ENCODE results near the gene PREX1. TPM values are rescaled to one million over a fixed set of nuclear protein-coding genes. Genes with fewer than 3 reads are reported as not detected.
A peak's percentile ranks its signal among the peaks of the same experiment; 100 is the strongest.

Gene PREX1
- total RNA-seq, 1 experiment from 2014 or later: 9.5 TPM

DNA sequence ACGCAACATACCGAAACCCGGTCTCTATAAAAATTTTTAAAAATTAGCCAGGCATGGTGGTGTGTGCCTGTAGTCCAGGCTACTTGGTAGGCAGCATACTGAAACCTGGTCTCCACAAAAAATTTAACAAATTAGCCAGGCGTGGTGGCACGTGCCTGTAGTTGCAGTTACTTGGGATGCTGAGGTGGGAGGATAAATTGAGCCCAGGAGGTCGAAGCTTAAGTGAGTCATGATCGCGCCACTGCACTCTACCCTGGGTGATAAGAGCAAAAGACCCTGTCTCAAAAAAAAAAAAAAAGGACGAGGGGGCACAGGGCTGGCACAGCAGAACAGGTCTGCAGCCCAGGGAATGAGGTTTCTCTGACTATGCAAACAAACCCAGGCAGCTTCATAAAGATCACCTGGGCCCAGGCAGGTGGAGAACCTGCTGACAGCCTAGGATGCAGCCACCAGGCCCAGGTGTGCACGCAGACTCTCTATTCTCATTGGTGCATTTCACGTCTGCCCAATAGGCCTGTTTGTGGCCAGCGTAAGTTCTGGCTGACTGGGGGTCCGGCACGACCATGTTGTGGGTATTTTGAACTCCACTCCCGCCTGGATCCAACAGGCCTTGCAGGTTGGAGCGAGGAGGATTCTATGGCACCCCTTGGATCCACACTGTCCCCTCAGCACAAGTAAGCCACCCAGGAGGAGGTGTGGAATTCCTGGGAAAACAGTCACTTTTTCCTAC, 204.5 kb downstream of the PREX1 start:
- CTCF ChIA-PET: interaction anchor here (0.6 kb wide), 1 partner anchor 167 kb away, joined by 3 read pairs; no protein-coding TSS in a partner anchor
- Mint-ChIP-seq H3K27ac (ENCODE audit: unreplicated experiment) (no peak overlapping the region), H3K9me3 (ENCODE audit: unreplicated experiment) (no peaks in the 10 kb centered on the region), H3K4me3 (ENCODE audit: unreplicated experiment) (no peak overlapping the region), H3K27me3 (ENCODE audit: insufficient read depth, unreplicated experiment) (no peaks in the 10 kb centered on the region), H3K4me1 (ENCODE audit: low read depth, unreplicated experiment) (peaks cover 13% of the 10 kb centered on the region), H3K36me3 (ENCODE audit: insufficient read depth, unreplicated experiment) (no peaks in the 10 kb centered on the region)
- POLR2A ChIA-PET: no interaction called here
- no peak for DNase-seq
- TF ChIP-seq, protein P1, sequence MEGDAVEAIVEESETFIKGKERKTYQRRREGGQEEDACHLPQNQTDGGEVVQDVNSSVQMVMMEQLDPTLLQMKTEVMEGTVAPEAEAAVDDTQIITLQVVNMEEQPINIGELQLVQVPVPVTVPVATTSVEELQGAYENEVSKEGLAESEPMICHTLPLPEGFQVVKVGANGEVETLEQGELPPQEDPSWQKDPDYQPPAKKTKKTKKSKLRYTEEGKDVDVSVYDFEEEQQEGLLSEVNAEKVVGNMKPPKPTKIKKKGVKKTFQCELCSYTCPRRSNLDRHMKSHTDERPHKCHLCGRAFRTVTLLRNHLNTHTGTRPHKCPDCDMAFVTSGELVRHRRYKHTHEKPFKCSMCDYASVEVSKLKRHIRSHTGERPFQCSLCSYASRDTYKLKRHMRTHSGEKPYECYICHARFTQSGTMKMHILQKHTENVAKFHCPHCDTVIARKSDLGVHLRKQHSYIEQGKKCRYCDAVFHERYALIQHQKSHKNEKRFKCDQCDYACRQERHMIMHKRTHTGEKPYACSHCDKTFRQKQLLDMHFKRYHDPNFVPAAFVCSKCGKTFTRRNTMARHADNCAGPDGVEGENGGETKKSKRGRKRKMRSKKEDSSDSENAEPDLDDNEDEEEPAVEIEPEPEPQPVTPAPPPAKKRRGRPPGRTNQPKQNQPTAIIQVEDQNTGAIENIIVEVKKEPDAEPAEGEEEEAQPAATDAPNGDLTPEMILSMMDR (IDR thresholded peaks at IDR 0.05; ENCODE audit: insufficient read depth in 1 of 2, low read depth in 1 of 2, low read length in 1 of 2, severe bottlenecking in 1 of 2, unreplicated experiment in 1 of 2): no peak
- BruUV-seq (replicated peaks): no TSS peak
- Histone ChIP-seq H3K9me3 (no peaks in the 10 kb centered on the region), H3K4me3 (ENCODE audit: low read depth, low read length) (no peak overlapping the region), H3K36me3 (ENCODE audit: control insufficient read depth, insufficient read depth, low read length) (no peaks in the 10 kb centered on the region), H3K4me1 (peaks cover 20% of the 10 kb centered on the region), H3K27me3 (replicated peaks; ENCODE audit: control insufficient read depth, insufficient read depth, low read length) (no peaks in the 10 kb centered on the region)
- intact Hi-C loops (cut with micrococcal nuclease; ENCODE audit: unreplicated experiment): loop anchor here (10.0 kb wide), 1 partner anchor 289 kb away; no protein-coding TSS in a partner anchor

DNA sequence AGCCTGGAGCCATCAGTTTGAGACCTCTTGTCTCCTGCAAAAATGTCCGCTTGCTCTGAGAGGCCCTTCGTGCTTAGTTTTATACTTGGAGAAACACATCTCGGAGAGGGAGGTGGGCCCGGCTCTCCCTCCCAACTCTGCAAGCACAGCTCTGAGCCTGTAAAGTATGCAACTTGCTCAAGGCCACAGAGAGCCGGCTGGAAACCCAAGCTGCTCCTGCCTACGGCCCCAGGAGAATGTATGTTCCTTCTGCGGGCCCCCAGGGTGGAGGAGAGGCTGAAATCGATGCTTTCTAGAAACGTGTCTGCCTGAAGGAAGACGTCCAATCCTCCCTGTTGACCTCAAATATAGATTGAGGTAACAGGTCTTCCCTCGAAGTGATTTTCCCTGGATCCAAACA, 205.4 kb downstream of the PREX1 start:
- BruUV-seq (replicated peaks): no TSS peak
- Mint-ChIP-seq H3K27ac (ENCODE audit: unreplicated experiment) (no peak overlapping the region), H3K27me3 (ENCODE audit: insufficient read depth, unreplicated experiment) (no peaks in the 10 kb centered on the region), H3K4me3 (ENCODE audit: unreplicated experiment) (no peak overlapping the region), H3K4me1 (ENCODE audit: low read depth, unreplicated experiment) (peaks cover 13% of the 10 kb centered on the region), H3K36me3 (ENCODE audit: insufficient read depth, unreplicated experiment) (no peaks in the 10 kb centered on the region), H3K9me3 (ENCODE audit: unreplicated experiment) (no peaks in the 10 kb centered on the region)
- no peaks in the 10 kb centered on the region for H3K36me3 ChIP-seq (ENCODE audit: control insufficient read depth, insufficient read depth, low read length)
- TF ChIP-seq, protein P1 (IDR thresholded peaks at IDR 0.05; ENCODE audit: insufficient read depth in 1 of 2, low read depth in 1 of 2, low read length in 1 of 2, severe bottlenecking in 1 of 2, unreplicated experiment in 1 of 2): no peak
- intact Hi-C loops (cut with micrococcal nuclease; ENCODE audit: unreplicated experiment): loop anchor here (10.0 kb wide), 1 partner anchor 288 kb away; no protein-coding TSS in a partner anchor
- no peaks in the 10 kb centered on the region for H3K9me3 ChIP-seq
- H3K27me3 ChIP-seq (replicated peaks; ENCODE audit: control insufficient read depth, insufficient read depth, low read length): no peaks in the 10 kb centered on the region
- H3K4me1 ChIP-seq: peaks cover 20% of the 10 kb centered on the region
- no peak for DNase-seq
- H3K4me3 ChIP-seq (ENCODE audit: low read depth, low read length): no peak overlapping the region
- ChIA-PET POLR2A (no interaction called here), CTCF (interaction anchor here (0.5 to 3.1 kb wide), 5 partner anchors 36 to 565 kb away, joined by 3 to 114 read pairs (median 3); partner anchors contain the start of gene STAU1)

DNA sequence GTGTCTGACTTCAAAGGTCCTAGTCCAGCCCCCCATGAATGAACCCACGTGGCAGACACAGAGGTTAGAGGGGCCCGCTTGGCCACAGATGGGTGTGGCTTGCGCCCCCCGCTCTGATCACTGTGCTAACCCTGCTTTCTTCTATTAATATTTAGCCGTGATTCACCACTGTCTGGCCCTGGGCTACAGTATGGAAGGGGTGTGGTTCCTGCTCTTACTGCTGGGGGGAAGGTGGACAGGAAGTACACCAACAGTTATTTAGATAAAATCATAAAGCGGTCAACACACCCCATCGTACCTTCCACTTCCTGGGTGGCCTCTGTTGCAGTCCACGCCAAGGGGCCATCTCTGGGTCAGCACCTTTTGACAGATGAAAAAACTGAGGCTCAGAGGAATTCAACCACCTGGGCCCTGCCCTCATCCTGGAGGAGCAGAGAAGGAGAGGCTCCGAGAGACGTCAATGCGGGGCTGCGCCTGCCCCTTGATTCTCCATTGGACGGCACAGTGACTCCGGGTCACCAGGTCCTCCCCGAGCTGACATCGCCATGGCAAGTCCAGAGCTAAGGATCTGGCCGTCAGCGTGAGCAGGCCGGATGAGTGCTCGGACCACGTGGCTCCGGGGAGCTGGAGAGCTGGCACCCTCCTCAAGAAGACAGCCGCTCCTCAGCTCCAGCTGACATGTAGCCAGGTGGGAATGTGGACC, 206.3 kb downstream of the PREX1 start:
- no peaks in the 10 kb centered on the region for H3K9me3 ChIP-seq
- TF ChIP-seq, protein P1 (IDR thresholded peaks at IDR 0.05; ENCODE audit: insufficient read depth in 1 of 2, low read depth in 1 of 2, low read length in 1 of 2, severe bottlenecking in 1 of 2, unreplicated experiment in 1 of 2): no peak
- peak overlapping the region; percentile 70 for H3K4me3 Mint-ChIP-seq (ENCODE audit: unreplicated experiment)
- no peaks in the 10 kb centered on the region for H3K27me3 ChIP-seq (replicated peaks; ENCODE audit: control insufficient read depth, insufficient read depth, low read length)
- H3K27ac Mint-ChIP-seq (ENCODE audit: unreplicated experiment): peak overlapping the region; percentile 31
- H3K4me3 ChIP-seq (ENCODE audit: low read depth, low read length): no peak overlapping the region
- no peaks in the 10 kb centered on the region for H3K36me3 ChIP-seq (ENCODE audit: control insufficient read depth, insufficient read depth, low read length)
- peaks cover 8% of the 10 kb centered on the region for H3K4me1 Mint-ChIP-seq (ENCODE audit: low read depth, unreplicated experiment)
- H3K36me3 Mint-ChIP-seq (ENCODE audit: insufficient read depth, unreplicated experiment): no peaks in the 10 kb centered on the region
- intact Hi-C loops (cut with micrococcal nuclease; ENCODE audit: unreplicated experiment): loop anchor here (1.0 to 10.0 kb wide), 10 partner anchors 60 to 958 kb away; no protein-coding TSS in a partner anchor
- peak in 1 of 2 experiments; percentile 32 for DNase-seq
- CTCF ChIA-PET: interaction anchor here (0.5 to 3.1 kb wide), 36 partner anchors 11 to 957 kb away, joined by 3 to 114 read pairs (median 8); partner anchors contain the start of genes STAU1 and SULF2
- no peaks in the 10 kb centered on the region for H3K9me3 Mint-ChIP-seq (ENCODE audit: unreplicated experiment)
- peaks cover 18% of the 10 kb centered on the region for H3K4me1 ChIP-seq
- no peaks in the 10 kb centered on the region for H3K27me3 Mint-ChIP-seq (ENCODE audit: insufficient read depth, unreplicated experiment)
- BruUV-seq (replicated peaks): no TSS peak
- POLR2A ChIA-PET: no interaction called here

All from Caco-2 (cell line).